T-helper 2 cell treated with Interferon-gamma antibody and Interleukin-4, amounts not matched to agents 100 ng/mL and 5 ng/mL, for 36 hours (primary cell): Measurements from ENCODE around the gene CDK1. TPM values are rescaled to one million over a fixed set of nuclear protein-coding genes. Genes with fewer than 3 reads are reported as not detected.

Source experiments
- total RNA-seq: library from RNA; stranded (reverse); gene quantifications from 2 replicates; pipeline ENCODE4 v1.2.3, GENCODE V29; 2022

The CDK1 gene
- total RNA-seq, 1 donor from 2014 or later = 118 TPM

Other genes starting within 250 kb of the CDK1 start
- not detected in 2 replicates for gene RHOBTB1, start 165.7 kb downstream of the CDK1 start, total RNA-seq